Measurements from ENCODE around the gene ARMC10. TPM values are rescaled to one million over a fixed set of nuclear protein-coding genes. Genes with fewer than 3 reads are reported as not detected.

ARMC10 gene
- total RNA-seq, 2 donors from 2014 or later, result 14.6 to 16.0 TPM

DNA sequence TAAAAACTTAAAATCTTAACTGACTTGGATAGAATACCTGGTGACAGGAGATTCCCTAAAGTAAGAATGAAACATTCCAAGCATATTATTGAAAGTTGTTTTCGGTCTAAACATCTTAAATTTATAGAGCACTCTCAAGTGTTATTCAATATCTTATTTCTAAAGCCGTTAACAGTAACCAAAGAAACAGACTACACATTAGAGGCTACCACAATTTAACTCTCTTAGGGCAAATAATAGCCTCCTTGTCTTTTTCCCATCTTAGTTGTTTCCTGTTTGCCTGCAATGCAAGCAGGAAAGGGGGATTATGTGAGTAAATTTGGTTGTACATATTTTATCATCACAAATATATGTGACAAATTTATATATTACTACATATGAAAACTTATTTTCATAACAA, 42.5 kb downstream of the ARMC10 start:
- Mint-ChIP-seq H3K27ac (no peak overlapping the region), H3K4me3 (no peak overlapping the region), H3K4me1 (peaks cover 6% of the 10 kb centered on the region), H3K27me3 (no peaks in the 10 kb centered on the region), H3K36me3 (ENCODE audit: low read depth) (peaks cover 13% of the 10 kb centered on the region)
- DNase-seq (no peak), ATAC-seq (no peak)
- H3K9me3 ChIP-seq (ENCODE audit: control insufficient read depth, low read length, poor library complexity, severe bottlenecking), result no peaks in the 10 kb centered on the region

DNA sequence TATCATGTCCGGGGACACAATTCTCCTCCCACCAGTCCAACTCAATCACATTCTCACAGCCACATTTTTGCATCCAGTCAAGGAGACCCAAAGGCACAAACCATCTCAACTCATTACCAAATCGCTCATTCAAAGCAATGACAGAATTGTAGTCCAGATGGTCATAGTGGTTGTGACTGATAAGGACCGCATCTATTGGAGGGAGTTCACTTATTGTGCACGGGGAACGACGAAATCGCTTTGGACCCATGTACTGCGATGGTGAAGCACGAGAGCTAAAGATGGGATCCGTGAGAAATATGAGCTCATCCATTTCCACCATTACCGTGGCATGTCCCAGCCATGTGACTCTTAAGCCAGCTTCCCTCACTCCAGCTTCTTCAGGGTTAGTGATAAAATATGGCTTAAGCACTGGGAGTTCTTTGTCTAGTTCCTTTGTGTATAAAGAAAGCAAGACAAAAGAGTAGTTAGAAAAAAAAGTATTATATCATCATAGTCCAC, 44.9 kb downstream of the ARMC10 start:
- peaks cover 16% of the 10 kb centered on the region for H3K36me3 Mint-ChIP-seq (ENCODE audit: low read depth)
- no peak for ATAC-seq

DNA sequence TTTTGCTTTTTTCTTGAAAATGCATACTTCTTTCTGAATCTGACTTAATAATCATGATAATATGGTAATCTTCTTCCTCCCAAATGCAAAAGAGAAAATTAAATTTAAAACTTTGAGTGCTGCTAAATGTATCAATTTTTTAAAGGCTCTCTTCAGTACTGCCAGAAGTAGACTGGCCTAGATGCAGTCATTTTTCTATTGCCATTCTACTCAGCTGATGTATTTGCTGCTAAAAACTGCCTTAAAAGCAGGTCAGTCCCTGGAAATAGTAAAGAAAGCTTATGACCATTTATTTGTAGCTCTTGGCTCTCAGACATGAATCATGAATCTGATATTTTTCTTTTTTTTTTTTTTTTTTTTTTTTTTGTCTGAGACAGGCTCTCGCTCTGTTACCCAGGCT, 45.4 kb downstream of the ARMC10 start:
- H3K36me3 Mint-ChIP-seq (ENCODE audit: low read depth), result peaks cover 16% of the 10 kb centered on the region
- no peak overlapping the region for H3K27ac Mint-ChIP-seq
- H3K4me3 Mint-ChIP-seq, result no peak overlapping the region
- H3K9me3 ChIP-seq (ENCODE audit: control insufficient read depth, low read length, poor library complexity, severe bottlenecking), result no peaks in the 10 kb centered on the region
- H3K4me1 Mint-ChIP-seq, result peaks cover 8% of the 10 kb centered on the region
- DNase-seq (no peak), ATAC-seq (no peak)
- no peaks in the 10 kb centered on the region for H3K27me3 Mint-ChIP-seq

More for the DNA sequence above, 44.9 kb downstream of the ARMC10 start:
- no peak overlapping the region for H3K4me3 Mint-ChIP-seq
- H3K4me1 Mint-ChIP-seq, result peaks cover 8% of the 10 kb centered on the region
- DNase-seq, result no peak
- H3K9me3 ChIP-seq (ENCODE audit: control insufficient read depth, low read length, poor library complexity, severe bottlenecking), result no peaks in the 10 kb centered on the region
- H3K27me3 Mint-ChIP-seq, result no peaks in the 10 kb centered on the region
- no peak overlapping the region for H3K27ac Mint-ChIP-seq

DNA sequence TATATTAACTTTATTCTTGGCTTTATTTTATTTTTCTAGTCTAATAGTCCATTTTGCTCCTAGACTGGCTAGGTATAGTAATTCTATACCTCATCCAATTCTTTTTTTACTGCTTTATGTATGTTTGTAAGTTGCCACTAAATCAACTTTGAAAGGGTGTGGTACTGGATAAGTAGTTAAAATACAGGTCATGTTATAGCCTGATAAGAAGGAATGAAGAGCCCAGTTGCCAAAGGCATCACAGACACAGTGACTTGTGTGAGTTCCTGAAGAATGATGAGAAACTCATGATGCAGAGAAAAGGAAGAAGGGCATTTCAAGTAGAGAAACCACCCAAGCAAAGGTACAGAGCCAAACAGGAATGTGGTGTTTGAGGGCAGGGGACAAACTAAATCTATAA, 46.7 kb downstream of the ARMC10 start:
- no peak for ATAC-seq
- H3K27me3 Mint-ChIP-seq, result no peaks in the 10 kb centered on the region
- DNase-seq, result no peak
- H3K9me3 ChIP-seq (ENCODE audit: control insufficient read depth, low read length, poor library complexity, severe bottlenecking), result no peaks in the 10 kb centered on the region
- peak overlapping the region; percentile 48 for H3K27ac Mint-ChIP-seq
- H3K36me3 Mint-ChIP-seq (ENCODE audit: low read depth), result peaks cover 16% of the 10 kb centered on the region
- H3K4me3 Mint-ChIP-seq, result no peak overlapping the region
- peaks cover 8% of the 10 kb centered on the region for H3K4me1 Mint-ChIP-seq

DNA sequence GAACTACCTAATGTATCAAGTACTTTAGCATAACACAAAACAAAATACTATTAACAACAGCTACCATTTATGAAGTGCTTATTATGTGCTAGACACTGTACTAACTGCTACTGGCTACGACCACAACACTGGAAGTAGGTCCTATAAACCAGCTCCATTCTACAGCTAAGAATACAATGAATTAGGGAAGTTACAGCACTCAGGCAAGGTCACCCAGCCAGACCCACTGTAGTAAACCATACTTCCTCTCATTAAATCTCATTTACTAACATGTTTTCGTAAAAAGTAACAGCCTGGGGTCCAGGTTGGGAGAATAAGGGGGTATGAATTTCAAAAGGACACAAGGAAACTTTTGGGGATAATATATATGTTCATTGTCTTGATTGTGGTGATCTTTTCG, 48.6 kb downstream of the ARMC10 start:
- no peaks in the 10 kb centered on the region for H3K27me3 Mint-ChIP-seq
- H3K4me3 Mint-ChIP-seq, result no peak overlapping the region
- no peak for ATAC-seq
- H3K36me3 Mint-ChIP-seq (ENCODE audit: low read depth), result peaks cover 25% of the 10 kb centered on the region
- H3K27ac Mint-ChIP-seq, result peak overlapping the region; percentile 78
- H3K9me3 ChIP-seq (ENCODE audit: control insufficient read depth, low read length, poor library complexity, severe bottlenecking), result no peaks in the 10 kb centered on the region
- no peak for DNase-seq
- H3K4me1 Mint-ChIP-seq, result peaks cover 18% of the 10 kb centered on the region

DNA sequence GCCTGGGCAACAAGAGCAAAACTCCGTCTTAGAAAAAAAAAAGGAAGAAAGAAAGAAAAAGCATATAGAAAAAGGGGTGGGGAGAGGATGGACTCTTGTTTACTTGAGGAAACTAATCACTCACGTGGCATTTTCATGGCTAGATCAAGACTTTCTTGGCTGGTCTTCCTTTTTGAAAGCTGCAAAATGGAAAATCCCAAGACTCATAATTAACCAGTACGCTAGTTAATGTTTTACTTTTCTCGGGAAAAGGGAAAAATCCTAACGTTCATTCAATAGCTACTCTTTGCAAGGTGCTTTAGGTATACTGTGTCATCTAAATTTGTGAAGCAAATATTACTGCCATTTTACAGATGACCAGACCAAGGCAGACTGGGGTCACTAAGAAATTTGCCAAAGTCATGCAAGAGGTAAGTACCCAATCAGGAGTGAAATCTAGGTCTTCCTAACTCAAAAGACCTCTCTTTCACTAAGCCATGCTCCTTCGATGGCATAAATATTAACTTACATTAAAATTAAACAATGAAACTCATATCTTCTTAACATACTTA, 49.6 kb downstream of the ARMC10 start:
- H3K27me3 Mint-ChIP-seq, result no peaks in the 10 kb centered on the region
- peaks cover 21% of the 10 kb centered on the region for H3K4me1 Mint-ChIP-seq
- H3K9me3 ChIP-seq (ENCODE audit: control insufficient read depth, low read length, poor library complexity, severe bottlenecking), result no peaks in the 10 kb centered on the region
- no peak for ATAC-seq
- H3K27ac Mint-ChIP-seq, result no peak overlapping the region
- H3K36me3 Mint-ChIP-seq (ENCODE audit: low read depth), result peaks cover 25% of the 10 kb centered on the region
- no peak for DNase-seq
- H3K4me3 Mint-ChIP-seq, result no peak overlapping the region

DNA sequence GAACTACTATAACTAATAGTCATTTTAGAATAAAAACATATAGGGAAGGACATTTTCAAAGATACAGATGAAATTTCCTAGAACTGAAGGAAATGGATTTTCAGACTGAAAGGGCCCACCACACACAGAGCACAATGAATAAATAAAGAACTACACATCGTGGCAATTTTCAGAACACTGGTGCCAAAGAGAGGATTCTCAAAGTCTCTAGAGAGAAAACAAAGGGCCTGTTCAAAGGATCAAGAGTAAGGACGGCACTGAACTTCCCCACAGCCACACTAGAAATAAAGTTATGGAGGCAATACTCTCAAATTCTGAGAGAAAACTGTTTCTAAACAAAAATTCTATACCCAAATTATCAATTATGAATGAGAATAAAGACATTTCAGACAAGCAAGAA, 52.1 kb downstream of the ARMC10 start:
- ATAC-seq (no peak), DNase-seq (no peak)
- no peaks in the 10 kb centered on the region for H3K9me3 ChIP-seq (ENCODE audit: control insufficient read depth, low read length, poor library complexity, severe bottlenecking)
- Mint-ChIP-seq H3K27me3 (no peaks in the 10 kb centered on the region), H3K36me3 (ENCODE audit: low read depth) (peaks cover 20% of the 10 kb centered on the region), H3K4me3 (no peak overlapping the region), H3K4me1 (peaks cover 20% of the 10 kb centered on the region), H3K27ac (no peak overlapping the region)

DNA sequence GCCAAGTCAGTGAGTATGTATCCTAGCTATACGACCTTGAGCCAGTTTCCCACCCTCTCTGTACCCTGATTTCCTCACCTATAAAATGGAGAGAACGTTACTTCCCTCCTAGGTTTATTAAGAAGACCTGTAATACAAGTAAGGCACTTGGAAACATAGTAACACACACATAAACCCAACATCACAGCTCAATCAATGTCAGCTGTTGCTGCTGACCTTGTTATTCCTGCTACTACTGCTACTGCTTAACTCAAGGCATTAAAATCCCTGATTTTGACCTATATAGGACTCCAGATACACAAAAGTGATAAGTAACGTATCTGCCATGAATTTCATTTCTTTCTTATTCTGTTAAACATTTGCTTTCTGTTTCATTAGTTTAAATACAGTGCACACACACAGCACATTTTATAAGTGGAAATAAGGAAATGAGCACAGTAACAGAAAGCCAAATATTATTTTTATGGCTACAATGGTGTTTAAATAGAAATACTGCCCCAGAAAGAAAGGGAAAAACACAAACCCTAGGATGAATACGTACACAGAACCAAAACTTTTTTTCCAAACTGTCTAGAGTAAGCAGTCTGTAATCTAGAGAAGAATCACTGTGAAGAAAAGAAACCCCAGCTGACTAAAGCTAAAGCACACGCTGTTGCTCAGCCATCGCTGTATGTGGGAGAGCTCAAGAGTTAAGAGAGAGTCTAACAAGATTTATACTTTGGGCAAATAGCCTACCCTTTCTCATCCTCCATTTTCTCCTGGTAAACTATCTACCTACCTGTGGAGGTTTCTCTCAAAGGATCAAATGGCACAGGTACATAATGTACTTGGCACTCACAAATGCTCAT, 55.0 kb downstream of the ARMC10 start:
- Mint-ChIP-seq H3K4me1 (peaks cover 20% of the 10 kb centered on the region), H3K36me3 (ENCODE audit: low read depth) (peaks cover 15% of the 10 kb centered on the region), H3K4me3 (no peak overlapping the region), H3K27ac (no peak overlapping the region), H3K27me3 (no peaks in the 10 kb centered on the region)
- ATAC-seq (no peak), DNase-seq (no peak)
- H3K9me3 ChIP-seq (ENCODE audit: control insufficient read depth, low read length, poor library complexity, severe bottlenecking), result no peaks in the 10 kb centered on the region

DNA sequence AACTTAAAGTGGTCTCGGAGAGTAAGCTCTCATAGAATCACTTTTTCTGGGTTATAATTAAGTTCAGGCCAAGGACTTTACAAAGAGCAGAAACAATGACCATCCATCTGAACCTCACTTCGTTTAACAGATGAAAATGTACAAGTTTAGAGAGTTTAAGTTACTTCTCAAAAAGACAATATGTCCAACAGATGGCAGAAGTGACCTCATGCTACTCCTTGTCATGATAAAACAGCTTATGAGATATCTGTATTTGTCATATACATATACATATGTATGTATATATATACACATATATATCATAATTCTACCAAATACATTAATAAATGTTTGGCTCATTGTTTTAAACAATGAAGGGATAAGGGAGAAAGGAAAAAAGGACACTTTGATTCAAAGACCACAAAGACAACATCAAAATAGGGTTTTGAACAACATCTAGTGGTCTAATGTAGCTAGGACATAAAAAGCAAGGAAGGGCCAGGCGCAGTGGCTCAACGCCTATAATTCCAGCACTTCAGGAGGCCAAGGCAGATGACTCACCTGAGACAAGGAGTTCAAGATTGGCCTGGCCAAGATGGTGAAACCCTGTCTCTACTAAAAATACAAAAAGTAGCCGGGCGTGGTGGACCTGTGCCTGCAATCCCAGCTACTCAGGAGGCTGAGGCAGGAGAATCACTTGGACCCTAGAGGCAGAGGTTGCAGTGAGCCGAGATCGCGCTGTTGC, 56.1 kb downstream of the ARMC10 start:
- H3K4me1 Mint-ChIP-seq, result peaks cover 20% of the 10 kb centered on the region
- H3K27me3 Mint-ChIP-seq, result no peaks in the 10 kb centered on the region
- ATAC-seq (no peak), DNase-seq (no peak)
- H3K36me3 Mint-ChIP-seq (ENCODE audit: low read depth), result peaks cover 15% of the 10 kb centered on the region
- no peak overlapping the region for H3K27ac Mint-ChIP-seq
- no peaks in the 10 kb centered on the region for H3K9me3 ChIP-seq (ENCODE audit: control insufficient read depth, low read length, poor library complexity, severe bottlenecking)
- H3K4me3 Mint-ChIP-seq, result no peak overlapping the region

DNA sequence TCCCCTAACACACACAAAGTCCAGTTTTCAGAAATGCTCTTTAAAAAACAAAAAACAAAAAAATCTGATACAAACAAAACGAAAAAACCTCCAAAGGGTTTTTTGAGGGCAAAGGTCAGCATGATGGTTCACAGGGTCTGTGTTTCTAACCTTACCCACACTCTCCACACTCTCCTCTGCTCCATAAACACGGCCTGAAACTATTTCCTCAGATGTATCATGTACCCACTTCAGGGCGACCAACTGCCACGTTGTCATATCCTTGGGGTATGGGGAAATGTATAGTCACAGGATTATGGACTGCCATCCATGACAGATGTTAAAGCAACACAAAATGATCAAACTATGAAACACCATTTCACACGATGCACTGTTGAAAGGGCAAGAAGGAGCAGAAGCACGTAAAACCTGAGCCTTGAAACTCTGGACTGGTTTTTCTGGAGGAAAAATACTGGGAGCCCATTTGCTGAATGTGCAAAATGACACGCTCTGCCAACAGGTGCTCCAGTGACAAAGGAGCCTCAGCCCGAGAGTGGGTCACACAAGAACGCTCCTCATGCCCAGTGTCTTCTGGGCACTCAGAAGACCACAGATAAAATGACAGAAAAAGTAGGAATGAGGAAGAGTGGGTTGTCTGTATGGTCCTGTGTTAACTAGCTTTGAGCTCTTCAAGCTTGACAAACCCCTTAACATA, 58.2 kb downstream of the ARMC10 start:
- H3K36me3 Mint-ChIP-seq (ENCODE audit: low read depth), result peaks cover 9% of the 10 kb centered on the region
- H3K27ac Mint-ChIP-seq, result no peak overlapping the region
- no peak for ATAC-seq
- H3K27me3 Mint-ChIP-seq, result no peaks in the 10 kb centered on the region
- DNase-seq, result no peak
- H3K4me3 Mint-ChIP-seq, result no peak overlapping the region
- H3K9me3 ChIP-seq (ENCODE audit: control insufficient read depth, low read length, poor library complexity, severe bottlenecking), result no peaks in the 10 kb centered on the region
- peaks cover 15% of the 10 kb centered on the region for H3K4me1 Mint-ChIP-seq

DNA sequence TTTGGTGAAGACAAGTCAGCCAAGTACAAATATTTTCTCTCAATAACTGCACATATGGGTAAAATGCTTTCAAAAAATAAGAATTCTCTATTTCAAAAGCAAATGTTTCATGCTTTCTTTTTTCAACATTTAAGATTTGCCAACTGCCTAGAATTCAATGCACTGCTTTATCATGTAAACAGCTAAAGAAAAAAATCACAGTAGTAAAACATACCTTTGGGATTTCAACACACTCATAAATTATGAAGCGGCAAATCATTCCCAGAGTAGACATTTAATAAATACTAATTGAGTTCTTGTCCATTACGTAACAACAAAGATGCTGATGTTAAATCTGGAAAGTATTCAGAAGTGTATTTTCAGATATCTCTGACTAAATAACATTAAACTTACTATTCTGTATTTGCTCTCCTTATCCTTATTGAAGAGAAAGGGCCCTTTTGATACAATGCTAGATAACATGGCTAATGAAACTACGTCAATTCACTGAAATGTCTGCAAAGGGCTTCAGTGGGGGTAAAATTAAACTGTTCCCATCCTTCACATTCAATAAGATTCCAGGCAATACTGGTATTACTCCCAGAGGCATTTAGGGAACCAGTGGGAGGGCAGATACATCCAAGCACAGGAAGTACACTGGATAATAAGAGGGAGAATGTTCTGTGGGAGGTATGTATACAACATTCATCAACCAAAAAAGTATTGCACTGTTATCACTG, 60.1 kb downstream of the ARMC10 start:
- Mint-ChIP-seq H3K36me3 (ENCODE audit: low read depth) (peaks cover 5% of the 10 kb centered on the region), H3K4me3 (no peak overlapping the region), H3K27ac (no peak overlapping the region), H3K27me3 (no peaks in the 10 kb centered on the region), H3K4me1 (peaks cover 7% of the 10 kb centered on the region)
- DNase-seq (no peak), ATAC-seq (no peak)
- H3K9me3 ChIP-seq (ENCODE audit: control insufficient read depth, low read length, poor library complexity, severe bottlenecking), result no peaks in the 10 kb centered on the region

DNA sequence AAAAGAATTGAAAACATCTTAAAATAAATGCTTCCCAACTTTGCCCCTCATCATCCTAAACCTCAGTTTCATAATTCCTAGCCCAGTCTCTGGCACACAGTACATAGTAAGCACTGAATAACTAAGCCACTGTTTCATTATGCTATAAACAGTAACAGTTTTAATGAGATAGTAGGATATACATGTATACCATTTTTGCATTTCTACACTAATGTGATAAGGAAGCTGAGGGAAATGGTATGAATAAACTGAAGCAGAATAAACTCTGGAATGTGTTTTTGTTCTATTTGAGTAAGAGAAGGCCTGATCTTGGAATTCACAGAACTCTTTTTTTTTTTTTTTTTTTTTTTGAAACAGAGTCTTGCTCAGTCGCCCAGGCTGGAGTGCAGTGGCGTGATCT, 65.1 kb downstream of the ARMC10 start:
- no peak for DNase-seq
- Mint-ChIP-seq H3K27me3 (no peaks in the 10 kb centered on the region), H3K27ac (no peak overlapping the region), H3K36me3 (ENCODE audit: low read depth) (no peaks in the 10 kb centered on the region), H3K4me3 (no peak overlapping the region), H3K4me1 (no peaks in the 10 kb centered on the region)
- ATAC-seq, result no peak
- no peaks in the 10 kb centered on the region for H3K9me3 ChIP-seq (ENCODE audit: control insufficient read depth, low read length, poor library complexity, severe bottlenecking)
